GM19397 (cell line): ENCODE results near the gene DHX16.
A peak's percentile ranks its signal among the peaks of the same experiment; 100 is the strongest.
"Not testable (repeated sequence)": the region's sequence is repeated elsewhere in the genome, so short reads cannot be mapped to it uniquely, and the experiment has no call there.

Source experiments
- ATAC-seq: cut with Tn5 transposase; IDR thresholded peaks from one replicate; pipeline ENCODE4 v1.9.1; 2021; ENCODE audit warnings: mild to moderate bottlenecking, moderate library complexity; ENCODE audit not compliant: unreplicated experiment

The DHX16 gene

GRCh38 chr6:30672445-30673253 is at the start of gene DHX16:
Gene DHX16, minus strand, starts transcription at chr6:30673006. Its CDS starts 165 bp downstream, at chr6:30672841.
- ATAC-seq = peak; percentile 80

- not testable (repeated sequence) for ATAC-seq
These were observed 49.1 kb upstream of the DHX16 start for GRCh38 chr6:30722025-30722279.

GRCh38 chr6:30721198-30722024 is 48.6 kb upstream of the DHX16 start:
- peak; percentile 39 for ATAC-seq

GRCh38 chr6:30720738-30721197 is 48.0 kb upstream of the DHX16 start:
- no peak for ATAC-seq

GRCh38 chr6:30719791-30720737 is 47.3 kb upstream of the DHX16 start, which contains the start of gene TUBB:
Gene TUBB, plus strand, starts transcription at chr6:30720352. Its CDS starts 155 bp downstream, at chr6:30720507.
- peak; percentile 43 for ATAC-seq

GRCh38 chr6:30719356-30719755 is 46.5 kb upstream of the DHX16 start:
- no peak for ATAC-seq

GRCh38 chr6:30717845-30718720 is 45.3 kb upstream of the DHX16 start:
- not testable (repeated sequence) for ATAC-seq

GRCh38 chr6:30717129-30717844 is 44.5 kb upstream of the DHX16 start, which contains the start of gene MDC1:
Gene MDC1, minus strand, starts transcription at chr6:30717281. Its CDS starts 2,106 bp downstream, at chr6:30715175.
- ATAC-seq = peak; percentile 54

- no peak for ATAC-seq
These were observed 44.0 kb upstream of the DHX16 start for GRCh38 chr6:30716879-30717128.

GRCh38 chr6:30714263-30714662 is 41.5 kb upstream of the DHX16 start:
- ATAC-seq = no peak

- ATAC-seq = no peak
These were observed 39.7 kb upstream of the DHX16 start for GRCh38 chr6:30712441-30712945.

GRCh38 chr6:30711758-30712380 is 39.1 kb upstream of the DHX16 start:
- no peak for ATAC-seq

- ATAC-seq = no peak
These were observed 36.5 kb upstream of the DHX16 start for GRCh38 chr6:30709101-30709868.

GRCh38 chr6:30707281-30707850 is 34.6 kb upstream of the DHX16 start:
- ATAC-seq = no peak

- ATAC-seq = no peak
These were observed 32.8 kb upstream of the DHX16 start for GRCh38 chr6:30705620-30706019.

GRCh38 chr6:30703821-30704220 is 31.0 kb upstream of the DHX16 start:
- no peak for ATAC-seq

GRCh38 chr6:30703011-30703410 is 30.2 kb upstream of the DHX16 start:
- ATAC-seq = no peak

GRCh38 chr6:30700340-30700739 is 27.5 kb upstream of the DHX16 start:
- no peak for ATAC-seq
